Measurements from ENCODE around the gene INPP5K.
"Not testable (repeated sequence)": the region's sequence is repeated elsewhere in the genome, so short reads cannot be mapped to it uniquely, and the experiment has no call there.

Gene INPP5K

DNA sequence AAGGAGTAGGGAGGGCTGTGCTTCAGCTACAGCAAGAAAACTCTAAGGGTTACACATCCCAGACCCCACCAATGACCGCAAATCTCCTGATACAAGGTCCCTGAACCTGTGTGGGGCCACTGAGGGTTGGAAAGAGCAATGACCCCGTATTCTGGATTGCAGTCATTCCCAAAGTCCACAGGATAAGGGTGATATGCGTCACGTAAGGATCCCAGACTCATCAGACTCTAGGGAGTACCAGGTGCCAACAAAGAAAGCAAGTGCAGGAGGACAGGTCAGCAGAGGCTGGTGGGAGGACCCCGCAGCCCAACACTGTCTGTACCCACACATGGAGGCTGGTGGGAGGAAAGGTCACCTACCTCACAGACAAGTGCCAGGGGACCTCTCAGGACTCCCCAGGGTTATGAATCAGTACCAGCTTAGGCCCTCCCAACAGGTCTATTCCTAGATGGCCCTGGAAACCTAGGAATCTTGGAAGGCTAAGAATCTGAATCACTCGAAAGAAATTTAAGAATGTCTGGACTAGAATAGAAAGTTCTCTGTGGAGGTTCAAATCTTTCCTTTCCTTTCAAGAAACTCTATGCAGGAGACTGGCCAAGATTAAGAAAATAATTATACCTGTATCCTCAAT is 30.0 kb upstream of the INPP5K start:
- DNase-seq: no peak

DNA sequence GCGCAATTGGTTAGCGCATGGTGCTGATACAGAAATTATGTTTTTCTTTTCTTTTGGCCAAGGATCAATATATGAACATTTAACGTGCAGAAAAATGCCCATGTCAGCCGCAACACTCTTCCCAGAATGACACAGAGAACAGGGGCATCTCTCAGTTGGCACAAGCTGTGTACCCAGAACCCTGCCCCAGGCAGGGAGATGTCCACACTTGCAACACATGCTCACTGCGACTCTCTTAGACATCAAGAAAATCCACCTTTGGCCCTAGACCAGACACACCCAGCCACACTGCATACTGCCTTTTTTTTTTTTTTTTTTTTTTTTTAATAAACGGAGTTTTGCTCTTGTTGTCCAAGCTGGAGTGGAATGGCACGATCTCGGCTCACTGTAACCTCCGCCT is 29.2 kb upstream of the INPP5K start:
- DNase-seq: no peak

DNA sequence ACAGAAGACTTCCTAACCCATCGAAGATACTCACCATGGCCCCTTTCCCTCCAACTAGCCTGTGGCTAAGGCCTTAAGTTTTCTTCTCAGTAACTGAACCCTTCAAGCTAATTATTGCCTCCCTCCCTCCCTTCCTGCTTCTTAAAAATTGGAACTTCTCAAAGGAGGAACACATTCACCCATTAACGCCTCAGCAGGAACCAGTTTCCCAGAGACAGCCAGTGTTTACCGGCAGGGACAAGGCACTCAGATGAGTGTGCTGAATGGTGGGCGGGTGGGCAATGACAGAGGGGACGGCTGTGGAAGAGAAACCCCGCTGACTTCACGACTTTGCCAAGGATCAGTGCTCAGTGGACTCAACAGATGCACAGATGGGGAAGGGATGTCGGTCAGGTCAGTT is 25.9 kb upstream of the INPP5K start:
- no peak for DNase-seq

GRCh38 chr17:1541367-1541904 is 25.0 kb upstream of the INPP5K start:
- DNase-seq: no peak

GRCh38 chr17:1539811-1540210 is 23.4 kb upstream of the INPP5K start:
- no peak for DNase-seq

DNA sequence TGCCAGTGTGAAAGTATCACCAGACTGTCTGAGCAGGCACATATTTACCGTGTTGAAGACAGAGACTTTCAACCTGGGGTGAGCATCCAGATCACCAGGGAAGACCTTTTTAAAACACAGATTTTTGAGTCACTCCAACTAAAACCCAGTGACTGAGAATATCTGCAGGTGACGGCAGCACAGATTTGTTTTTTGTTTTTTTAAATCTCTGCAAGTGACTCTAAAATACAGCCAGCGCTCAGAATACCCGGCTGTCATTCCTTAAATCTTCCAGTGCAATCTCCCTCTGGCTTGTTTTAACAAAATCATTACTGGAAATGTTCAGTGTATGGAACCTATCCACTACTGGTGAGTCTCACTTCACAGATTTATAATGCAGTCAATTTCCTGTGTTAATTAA is 19.3 kb upstream of the INPP5K start:
- DNase-seq: no peak

DNA sequence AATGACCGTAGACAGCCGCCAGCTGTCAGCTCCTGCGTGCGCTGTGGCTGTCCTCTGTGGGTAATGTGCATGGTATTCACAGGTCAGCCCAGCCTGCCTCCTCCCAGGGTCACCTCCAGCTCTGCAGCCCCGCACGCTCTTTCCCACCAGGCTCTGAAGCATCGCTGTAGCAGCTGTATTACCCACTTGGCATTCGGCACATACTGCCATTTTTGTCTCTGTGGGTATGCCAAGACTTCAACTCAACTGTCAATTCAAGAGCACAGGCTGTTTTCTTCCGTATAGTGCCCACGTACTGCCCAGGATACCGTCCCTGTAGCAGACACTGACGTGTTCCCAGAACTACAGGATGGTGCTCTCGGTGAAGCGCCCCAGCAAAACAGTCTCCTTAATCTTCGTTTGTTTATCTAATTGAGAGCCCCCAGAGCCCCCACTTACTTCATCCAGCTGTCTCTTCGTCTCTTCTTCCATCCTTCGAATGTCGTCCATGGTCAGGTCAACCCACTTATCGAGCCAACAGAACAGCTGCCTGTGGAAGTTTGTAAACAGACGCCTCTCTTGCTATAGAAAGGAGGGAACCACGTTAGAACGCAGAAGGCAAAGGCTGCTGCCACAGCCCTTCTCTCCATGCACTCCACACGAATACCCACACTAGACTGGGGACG is 17.4 kb upstream of the INPP5K start:
- no peak for DNase-seq

GRCh38 chr17:1532836-1533602 is 16.6 kb upstream of the INPP5K start:
- DNase-seq: peak; percentile 17

- no peak for DNase-seq
Observed at GRCh38 chr17:1529863-1530262, 13.5 kb upstream of the INPP5K start.

DNA sequence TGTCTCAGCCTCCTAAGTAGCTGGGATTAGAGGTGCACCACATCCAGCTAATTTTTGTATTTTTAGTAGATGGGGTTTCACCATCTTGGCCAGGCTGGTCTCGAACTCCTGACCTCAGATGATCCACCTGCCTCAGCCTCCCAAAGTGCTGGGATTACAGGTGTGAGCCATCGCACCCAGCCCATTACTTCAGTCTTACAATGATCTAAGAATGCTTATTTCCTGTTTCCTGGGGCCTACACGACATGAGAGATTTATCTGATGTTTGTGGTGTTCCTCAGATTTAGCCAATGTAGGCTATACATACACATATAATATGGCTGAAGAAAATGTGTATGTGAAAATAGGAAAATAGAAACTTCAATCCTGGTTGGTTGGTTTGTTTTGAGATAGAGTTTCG is 10.5 kb upstream of the INPP5K start:
- not testable (repeated sequence) for DNase-seq

DNA sequence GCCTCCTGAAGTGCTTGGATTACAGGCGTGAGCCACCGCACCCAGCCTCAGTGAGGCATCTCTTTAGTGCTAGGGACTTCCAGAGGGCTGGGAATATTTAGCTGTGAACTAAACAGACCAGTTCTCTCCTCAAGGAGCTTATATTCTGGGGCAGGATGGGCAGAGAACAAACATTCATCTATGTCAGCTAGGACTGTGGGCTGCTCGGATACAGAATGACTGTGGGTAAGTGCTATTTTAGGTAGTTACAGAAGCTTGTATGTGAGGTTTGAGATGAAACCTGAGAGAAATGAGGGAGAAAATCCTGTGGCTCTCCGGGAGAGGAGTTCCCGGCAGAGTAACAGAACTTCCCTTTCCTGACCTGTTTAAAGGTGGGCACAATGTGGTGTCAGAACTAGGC is 6.2 kb upstream of the INPP5K start:
- DNase-seq: no peak

GRCh38 chr17:1521086-1521640 is 4.8 kb upstream of the INPP5K start:
- DNase-seq: no peak

GRCh38 chr17:1519678-1520077 is 3.3 kb upstream of the INPP5K start:
- no peak for DNase-seq

- DNase-seq: no peak
Observed at GRCh38 chr17:1518410-1518809, 2.0 kb upstream of the INPP5K start.

GRCh38 chr17:1515640-1516387 is 598 bp downstream of the INPP5K start:
- peak; percentile 25 for DNase-seq

DNA sequence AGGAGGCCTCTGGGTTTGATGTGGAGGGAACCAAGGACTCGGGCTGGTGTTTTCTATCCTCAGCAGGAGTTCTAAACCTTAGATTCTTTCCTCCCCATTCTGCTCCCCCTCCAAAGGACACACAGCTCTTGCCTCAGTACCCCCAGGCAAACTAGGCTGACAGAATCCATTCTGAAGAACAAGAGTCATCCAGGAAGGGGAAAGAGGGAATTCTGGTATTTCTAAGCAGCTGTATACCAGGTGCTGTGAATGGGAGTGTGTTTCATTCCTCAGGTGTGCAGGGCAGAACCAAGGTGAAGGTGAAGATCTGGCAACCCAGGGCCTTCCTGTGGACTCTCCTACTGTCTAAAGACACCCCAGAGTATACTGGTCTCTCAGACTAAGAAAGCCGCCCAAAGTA is 4.1 kb downstream of the INPP5K start:
- DNase-seq: no peak

- no peak for DNase-seq
Observed at GRCh38 chr17:1511756-1512321, 4.6 kb downstream of the INPP5K start.

GRCh38 chr17:1511290-1511689 is 5.1 kb downstream of the INPP5K start:
- no peak for DNase-seq

GRCh38 chr17:1509290-1509881 is 7.0 kb downstream of the INPP5K start:
- DNase-seq: no peak

- DNase-seq: not testable (repeated sequence)
Observed at GRCh38 chr17:1508709-1509108, 7.7 kb downstream of the INPP5K start.

GRCh38 chr17:1506649-1507267 is 9.7 kb downstream of the INPP5K start:
- no peak for DNase-seq

Data from effector CD8-positive, alpha-beta T cell (primary cell).